Hematopoietic multipotent progenitor cell treated with erythropoietin and hydrocortisone succinate and interleukin-3 and kit ligand, for 4 days (in vitro differentiated cells): Measurements from ENCODE around the gene SLC16A2.
A peak's percentile ranks its signal among the peaks of the same experiment; 100 is the strongest.
"Not testable (repeated sequence)": the region's sequence is repeated elsewhere in the genome, so short reads cannot be mapped to it uniquely, and the experiment has no call there.

Source experiments
- DNase-seq: peaks from one replicate; pipeline ENCODE4 v3.0.0-alpha.2; 2015

SLC16A2 gene

DNA sequence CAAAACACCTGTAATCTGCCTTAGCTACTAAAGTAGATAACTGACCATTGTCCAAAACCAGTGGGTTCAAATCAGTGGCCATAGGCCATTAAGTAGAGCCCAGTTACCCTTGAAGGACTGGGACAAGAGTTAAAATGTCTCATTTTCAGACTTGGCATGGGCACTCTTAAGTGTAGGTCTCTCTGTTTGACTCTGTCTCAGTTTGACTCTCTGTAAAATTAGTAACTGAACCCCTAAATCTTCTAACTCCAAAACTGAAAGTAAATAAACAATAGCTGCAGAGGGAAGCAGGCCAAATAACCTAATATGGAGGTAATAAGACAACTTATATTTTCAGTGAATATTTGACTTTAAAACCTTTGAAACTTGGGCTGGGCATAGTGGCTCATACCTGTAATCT is 89.1 kb downstream of the SLC16A2 start:
- no peak for DNase-seq

DNA sequence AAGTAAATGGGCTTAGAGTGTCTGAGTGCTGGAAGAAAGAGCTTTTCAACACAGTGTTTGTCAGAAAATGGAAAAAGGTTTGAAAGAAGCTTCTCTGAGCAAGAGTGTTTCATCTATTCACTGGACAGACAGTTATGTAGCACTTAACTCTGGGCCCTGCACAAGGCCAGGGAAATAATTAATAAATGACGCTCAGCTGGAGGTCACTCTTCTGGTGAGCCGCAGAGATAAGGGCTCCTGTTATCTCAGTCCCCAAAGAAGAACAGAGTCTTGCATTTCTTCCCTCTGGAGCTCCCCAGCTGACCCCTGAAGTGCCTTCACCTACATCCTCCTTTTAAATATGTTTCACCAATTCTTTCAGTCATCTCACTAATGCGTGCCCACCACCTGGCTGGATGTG is 90.4 kb downstream of the SLC16A2 start:
- no peak for DNase-seq

- no peak for DNase-seq
Observed at GRCh38 chrX:74514384-74514783, 93.1 kb downstream of the SLC16A2 start.

GRCh38 chrX:74515356-74515755 is 94.1 kb downstream of the SLC16A2 start:
- no peak for DNase-seq

GRCh38 chrX:74516013-74516412 is 94.7 kb downstream of the SLC16A2 start:
- DNase-seq = not testable (repeated sequence)

DNA sequence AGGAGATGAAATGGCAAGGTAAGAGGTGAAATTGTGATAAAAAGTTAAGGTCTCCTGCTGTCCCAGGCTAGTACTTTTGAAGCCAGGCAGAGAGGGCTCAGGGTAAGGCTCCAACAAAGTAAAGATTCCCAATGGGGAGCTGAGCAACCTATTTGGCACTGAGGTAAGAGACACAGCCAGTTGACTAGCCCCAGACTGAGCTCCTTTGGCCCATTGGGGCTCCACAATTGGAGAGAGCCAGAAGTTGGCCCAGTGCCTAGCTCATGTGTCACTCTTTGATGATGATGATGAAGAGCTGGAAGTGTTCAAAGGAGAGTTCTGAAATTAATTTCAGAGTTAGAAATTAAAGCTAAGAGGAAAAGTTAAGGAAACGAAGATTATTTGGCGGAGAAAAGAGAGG is 98.6 kb downstream of the SLC16A2 start:
- DNase-seq = no peak

GRCh38 chrX:74520291-74520690 is 99.0 kb downstream of the SLC16A2 start:
- no peak for DNase-seq

DNA sequence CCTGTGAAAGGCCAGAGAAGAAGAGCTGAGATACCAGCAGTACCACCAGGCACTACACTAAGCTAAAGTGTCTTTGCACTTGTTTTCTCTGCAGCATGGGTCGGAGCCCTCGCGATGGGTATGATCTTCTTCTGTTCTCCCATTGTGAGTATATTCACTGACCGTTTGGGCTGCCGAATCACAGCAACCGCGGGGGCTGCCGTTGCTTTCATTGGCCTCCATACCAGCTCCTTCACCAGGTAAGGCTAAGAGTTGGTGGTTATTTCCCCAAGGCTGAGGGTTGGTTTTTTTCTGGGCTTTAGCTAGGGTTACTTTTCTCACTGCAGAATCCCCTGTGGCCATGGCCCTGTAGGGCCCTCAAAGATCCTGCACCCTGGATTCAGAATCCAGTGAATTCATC is 99.6 kb downstream of the SLC16A2 start:
- no peak for DNase-seq

GRCh38 chrX:74521961-74522751 is 100.9 kb downstream of the SLC16A2 start:
- no peak for DNase-seq

- peak; percentile 33 for DNase-seq
Observed at GRCh38 chrX:74523224-74523623, 101.9 kb downstream of the SLC16A2 start.

DNA sequence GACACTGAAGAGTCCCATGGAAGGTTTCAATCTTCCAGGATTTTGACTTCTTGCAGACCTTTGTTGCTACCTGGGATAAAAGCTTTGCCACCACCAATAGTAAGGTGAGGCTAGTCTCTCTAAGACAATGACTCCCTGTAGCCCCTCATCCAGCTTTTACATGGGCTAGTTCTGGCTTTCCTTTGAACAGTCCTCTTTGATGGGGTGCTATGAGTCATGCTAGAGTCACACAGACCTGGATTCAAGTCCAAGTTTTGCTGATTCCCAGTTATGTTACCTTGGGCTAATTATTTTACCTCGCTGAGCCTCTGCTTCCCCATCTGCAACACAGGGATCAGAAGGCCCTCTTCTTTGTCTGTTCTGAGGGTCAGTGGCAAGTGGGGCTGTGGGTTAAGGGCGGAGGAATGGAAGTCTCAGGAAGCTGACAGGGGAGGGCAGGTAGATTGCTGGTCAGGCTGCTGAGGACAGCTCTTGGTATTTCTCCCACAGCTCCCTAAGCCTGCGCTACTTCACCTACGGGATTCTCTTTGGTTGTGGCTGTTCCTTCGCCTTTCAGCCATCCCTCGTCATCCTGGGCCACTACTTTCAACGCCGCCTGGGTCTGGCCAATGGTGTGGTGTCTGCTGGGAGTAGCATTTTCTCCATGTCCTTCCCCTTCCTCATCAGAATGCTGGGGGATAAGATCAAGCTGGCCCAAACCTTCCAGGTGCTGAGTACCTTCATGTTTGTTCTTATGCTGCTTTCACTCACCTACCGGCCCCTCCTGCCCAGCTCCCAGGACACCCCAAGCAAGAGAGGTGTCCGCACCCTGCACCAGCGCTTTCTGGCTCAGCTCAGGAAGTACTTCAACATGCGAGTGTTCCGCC is 102.8 kb downstream of the SLC16A2 start:
- DNase-seq = no peak

DNA sequence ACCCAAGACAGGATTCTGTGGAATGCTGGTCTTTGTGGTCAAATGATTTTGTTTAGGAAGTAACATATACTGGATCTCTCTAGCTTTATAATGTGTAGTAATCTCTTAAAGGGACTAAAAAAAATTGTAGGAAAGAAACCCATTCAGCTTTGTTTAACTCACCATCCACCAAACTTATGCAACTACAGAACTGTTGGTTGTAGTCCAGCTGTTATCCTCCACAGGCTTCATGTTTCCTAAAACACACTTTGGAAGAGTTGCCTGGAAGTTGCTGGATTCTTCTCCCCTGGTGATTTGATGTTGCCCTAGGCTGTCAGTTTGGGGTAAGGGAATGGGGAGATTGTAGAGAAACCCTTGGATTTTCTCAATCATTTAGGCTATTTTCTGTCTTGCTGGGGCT is 103.8 kb downstream of the SLC16A2 start:
- no peak for DNase-seq

DNA sequence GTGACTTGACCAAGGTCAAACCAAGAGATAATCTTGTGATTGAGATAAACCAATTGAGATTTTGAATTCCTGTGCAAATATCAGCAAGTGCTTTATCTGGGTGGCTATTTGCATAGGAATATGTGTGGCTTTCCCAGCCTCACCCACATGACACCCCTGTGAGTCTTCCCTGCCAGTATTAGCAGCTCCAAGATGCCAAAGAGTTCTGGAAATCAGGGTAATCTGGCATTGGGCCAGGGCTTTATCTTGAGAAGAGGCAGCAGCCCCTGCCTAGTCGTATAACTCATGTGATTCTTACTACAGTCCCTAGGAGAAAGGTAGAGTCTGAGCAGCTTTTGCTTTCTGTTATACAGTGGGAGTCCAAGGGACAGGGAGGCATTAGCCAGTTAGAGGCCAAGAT is 105.5 kb downstream of the SLC16A2 start:
- no peak for DNase-seq

- DNase-seq = no peak
Observed at GRCh38 chrX:74527350-74527749, 106.1 kb downstream of the SLC16A2 start.

GRCh38 chrX:74529311-74529710 is 108.0 kb downstream of the SLC16A2 start:
- DNase-seq = no peak

DNA sequence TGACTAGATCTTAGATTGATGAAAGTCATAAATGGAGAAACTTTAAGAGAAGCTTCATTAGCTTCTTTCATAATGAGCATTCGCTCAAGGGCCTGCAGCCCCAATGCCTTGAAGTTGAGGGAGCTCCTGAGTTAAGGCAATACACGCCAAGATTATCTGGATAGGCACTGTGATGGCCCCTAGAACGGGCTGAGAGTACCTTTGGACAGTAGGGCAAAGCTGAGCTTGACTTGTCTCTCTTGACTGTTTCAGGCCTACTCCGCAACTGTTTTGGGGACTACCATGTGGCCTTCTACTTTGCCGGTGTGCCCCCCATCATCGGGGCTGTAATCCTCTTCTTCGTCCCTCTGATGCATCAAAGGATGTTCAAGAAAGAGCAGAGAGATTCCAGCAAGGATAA is 109.8 kb downstream of the SLC16A2 start:
- DNase-seq = no peak

DNA sequence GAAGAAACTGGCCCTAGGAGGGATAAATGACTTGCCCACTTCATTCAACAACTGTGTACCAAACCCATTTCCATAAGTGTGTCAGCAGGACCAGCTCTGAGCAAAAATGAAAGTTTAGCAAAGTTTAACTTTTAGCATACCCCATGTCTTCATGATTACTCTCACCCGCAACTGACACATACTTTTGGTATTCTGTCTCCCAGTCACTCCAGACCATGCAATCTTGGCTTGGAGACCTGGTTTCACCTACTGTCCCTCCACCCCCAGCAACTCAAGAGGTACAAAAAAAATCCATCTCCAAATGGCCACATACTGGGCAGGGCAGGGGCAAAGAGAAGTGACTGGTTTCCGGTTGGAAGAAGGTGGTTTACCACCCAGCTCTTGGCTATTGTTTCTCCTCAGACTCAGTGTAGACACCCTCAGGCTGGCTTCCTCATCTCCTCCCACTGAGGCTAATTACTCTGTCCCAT is 113.3 kb downstream of the SLC16A2 start:
- DNase-seq = peak; percentile 7

DNA sequence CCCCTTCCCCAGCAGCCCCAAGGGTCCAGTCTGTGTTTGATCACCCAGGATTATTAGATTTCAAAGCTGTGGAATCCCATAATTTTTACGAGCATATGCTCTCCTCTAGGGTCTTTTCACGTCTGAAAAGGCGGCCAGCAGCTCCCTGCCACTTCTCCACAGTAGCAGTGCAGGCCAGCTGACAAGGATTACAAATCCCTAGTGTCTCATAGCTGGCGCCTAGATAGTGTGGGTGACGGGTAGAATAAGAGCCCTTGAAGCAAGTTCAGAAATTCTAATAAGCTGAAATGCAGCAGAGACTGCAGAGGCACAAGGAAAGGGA is 113.8 kb downstream of the SLC16A2 start:
- no peak for DNase-seq

DNA sequence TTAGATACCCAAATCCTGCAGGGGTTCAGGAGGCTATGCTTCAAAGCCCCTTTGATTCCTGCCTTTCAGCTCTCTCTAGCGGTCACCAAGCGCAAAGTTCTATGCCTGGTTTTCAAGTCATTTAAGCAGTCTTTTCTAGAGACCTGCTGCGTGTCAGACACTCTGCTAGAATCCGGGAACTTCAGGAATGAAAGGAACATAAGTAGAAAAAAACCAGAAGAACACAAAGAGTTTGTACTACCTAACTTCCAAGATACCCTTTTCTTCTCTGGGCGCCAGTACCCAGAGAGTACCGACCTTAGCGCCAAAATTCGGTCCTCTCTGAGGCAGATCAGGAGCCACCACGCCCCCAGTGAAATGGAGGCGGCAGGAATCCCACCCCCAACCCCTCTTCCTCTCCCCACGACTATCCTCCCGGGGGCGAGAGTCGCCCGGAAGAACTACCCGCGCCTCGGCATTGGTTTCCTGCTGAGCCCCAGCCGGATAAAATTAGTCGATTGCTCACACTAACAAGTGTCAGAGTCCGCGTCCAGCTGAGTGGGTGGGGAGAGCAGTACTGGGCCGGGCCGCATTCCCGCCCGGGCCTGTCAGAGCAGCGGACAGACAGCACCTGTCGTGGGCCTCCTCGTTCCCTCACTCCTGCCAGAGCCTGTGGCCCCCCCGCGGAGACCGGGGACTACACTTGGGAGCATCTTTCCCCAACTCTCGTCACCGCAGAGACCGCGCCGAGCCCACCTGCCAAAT is 114.3 kb downstream of the SLC16A2 start:
- peak; percentile 71 for DNase-seq

GRCh38 chrX:74536152-74536831 is 115.0 kb downstream of the SLC16A2 start:
- DNase-seq = peak; percentile 77

GRCh38 chrX:74536832-74537371 is 115.6 kb downstream of the SLC16A2 start:
- DNase-seq = peak; percentile 3

DNA sequence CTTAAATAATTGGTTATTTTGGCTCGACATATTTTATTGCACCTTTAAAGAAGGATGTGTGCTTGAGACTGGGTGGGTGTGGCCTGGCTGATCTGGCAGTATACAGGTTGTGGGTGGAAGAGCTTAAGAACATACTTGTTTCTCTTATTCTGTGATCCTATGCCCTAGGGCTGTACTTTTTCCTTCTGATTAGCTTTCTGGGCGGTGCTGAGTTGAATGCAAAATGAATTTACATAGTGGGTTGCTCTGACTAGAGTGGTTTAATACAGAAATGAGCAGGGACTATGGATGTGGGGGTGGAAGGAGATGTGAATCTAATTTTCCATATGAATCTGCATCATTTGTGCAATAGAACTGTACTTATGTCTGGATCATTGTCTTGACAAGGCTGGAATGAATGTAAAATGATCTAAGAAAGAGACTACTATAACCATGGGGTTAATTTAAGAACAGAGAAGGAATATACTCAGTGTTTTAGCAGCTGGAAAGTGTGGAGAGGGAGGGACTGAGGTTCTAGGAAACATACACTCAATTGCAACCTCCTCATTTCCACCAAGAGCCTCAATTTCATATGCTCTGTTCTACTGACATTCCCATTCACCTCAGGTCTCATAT is 119.4 kb downstream of the SLC16A2 start:
- DNase-seq = no peak
